HepG2 (cell line): ENCODE data around the gene TOMM7. TPM values are rescaled to one million over a fixed set of nuclear protein-coding genes. Genes with fewer than 3 reads are reported as not detected.

Source experiments
- CBFB ChIP-seq: sonication (generic); formaldehyde crosslinking; IDR thresholded peaks from 2 replicates; pipeline ENCODE4 v1.4.0; 2020; ENCODE audit warnings: missing genetic modification reagents
- CBX5 ChIP-seq: sonication (generic); formaldehyde crosslinking; IDR thresholded peaks from 2 replicates; pipeline ENCODE4 v1.4.0; 2020; ENCODE audit warnings: missing genetic modification reagents, borderline replicate concordance
- FOXJ3 ChIP-seq: sonication (generic); formaldehyde crosslinking; IDR thresholded peaks from 2 replicates; pipeline ENCODE4 v1.4.0; 2020; ENCODE audit warnings: missing genetic modification reagents, mild to moderate bottlenecking, borderline replicate concordance
- HNF4G ChIP-seq, 2 experiments: sonication (generic) in 1 of 2; formaldehyde crosslinking in 1 of 2; IDR thresholded peaks; 2 replicates each; pipeline versions ENCODE4 v1.4.0 to v1.6.1; 2011 to 2020; ENCODE audit warnings: borderline replicate concordance in 2 of 2, low read depth in 2 of 2, mild to moderate bottlenecking in 2 of 2, low read length in 1 of 2, missing genetic modification reagents in 1 of 2, moderate library complexity in 1 of 2
- KAT7 ChIP-seq: IDR thresholded peaks from 2 replicates; pipeline ENCODE4 v1.6.1; 2018; ENCODE audit warnings: borderline replicate concordance, missing compliant biosample characterization
- KLF11 ChIP-seq: IDR thresholded peaks from 2 replicates; pipeline ENCODE4 v1.6.1; 2016; ENCODE audit warnings: missing compliant biosample characterization
- KMT2A ChIP-seq: sonication (generic); formaldehyde crosslinking; IDR thresholded peaks from 2 replicates; pipeline ENCODE4 v1.4.0; 2020; ENCODE audit warnings: missing genetic modification reagents
- POGZ ChIP-seq: sonication (generic); formaldehyde crosslinking; IDR thresholded peaks from 2 replicates; pipeline ENCODE4 v1.4.0; 2020; ENCODE audit warnings: mild to moderate bottlenecking, missing genetic modification reagents
- SATB2 ChIP-seq: sonication (generic); formaldehyde crosslinking; IDR thresholded peaks from 2 replicates; pipeline ENCODE4 v1.5.0; 2020; ENCODE audit warnings: missing genetic modification reagents
- TBX2 ChIP-seq: sonication (generic); formaldehyde crosslinking; IDR thresholded peaks from 2 replicates; pipeline ENCODE4 v1.5.0; 2020; ENCODE audit warnings: missing genetic modification reagents, mild to moderate bottlenecking, borderline replicate concordance
- ZNF101 ChIP-seq: sonication (generic); formaldehyde crosslinking; IDR thresholded peaks from 2 replicates; pipeline ENCODE4 v1.4.0; 2020; ENCODE audit warnings: mild to moderate bottlenecking, low read depth, missing genetic modification reagents, borderline replicate concordance
- ZNF331 ChIP-seq: sonication (generic); formaldehyde crosslinking; IDR thresholded peaks from 2 replicates; pipeline ENCODE4 v1.4.0; 2020; ENCODE audit warnings: missing genetic modification reagents
- ZNF547 ChIP-seq: sonication (generic); formaldehyde crosslinking; IDR thresholded peaks from 2 replicates; pipeline ENCODE4 v1.5.1; 2020; ENCODE audit warnings: mild to moderate bottlenecking, missing genetic modification reagents
- ZNF607 ChIP-seq: sonication (generic); formaldehyde crosslinking; IDR thresholded peaks from 2 replicates; pipeline ENCODE4 v1.5.1; 2020; ENCODE audit warnings: missing genetic modification reagents, mild to moderate bottlenecking, borderline replicate concordance
- polyA plus RNA-seq, 8 experiments: library from polyadenylated mRNA; depleted of rRNA in 3 of 8; stranded (reverse) in 7 of 8; unstranded in 1 of 8; fragments of >200 nt; fragmentation: Illumina TruSeq in 4 of 8; extraction: Trizol in 4 of 8; gene quantifications; 2 replicates each; pipeline versions ENCODE4 v1.2.1 to v1.2.3, GENCODE V29; 2011 to 2016; ENCODE audit warnings: low read depth in 4 of 8, missing spikeins in 1 of 8, mixed read lengths in 1 of 8; ENCODE audit not compliant: insufficient read depth in 1 of 8
- total RNA-seq, 5 experiments: library from RNA; depleted of rRNA; stranded (reverse); fragments of >200 nt; fragmentation: Illumina TruSeq; extraction: Trizol; gene quantifications; 2 replicates each; pipeline ENCODE4 v1.2.3, GENCODE V29; 2016; ENCODE audit warnings: low read depth in 1 of 5
- TF ChIP-seq, protein P1 (sequence below), 2 experiments: IDR thresholded peaks; 2 replicates each; pipeline ENCODE4 v1.6.1; 2011 to 2012; ENCODE audit warnings: low read length in 2 of 2, borderline replicate concordance in 1 of 2, low read depth in 1 of 2, mild to moderate bottlenecking in 1 of 2, moderate library complexity in 1 of 2
- TF ChIP-seq, protein P2 (sequence below): sonication (generic); formaldehyde crosslinking; IDR thresholded peaks from 2 replicates; pipeline ENCODE4 v1.8.1; 2022; ENCODE audit warnings: low read depth, mild to moderate bottlenecking, missing genetic modification reagents
- TF ChIP-seq, protein P3 (sequence below): sonication (generic); formaldehyde crosslinking; IDR thresholded peaks from 2 replicates; pipeline ENCODE4 v1.4.0; 2020; ENCODE audit warnings: mild to moderate bottlenecking, low read depth, missing genetic modification reagents
- TF ChIP-seq, protein P4 (sequence below): sonication (generic); formaldehyde crosslinking; IDR thresholded peaks from 2 replicates; pipeline ENCODE4 v1.4.0; 2020; ENCODE audit warnings: low read depth, mild to moderate bottlenecking, missing genetic modification reagents

The TOMM7 gene
- total and polyA plus RNA-seq, 2 of the 13 experiments (the other 11 are each of a cell fraction or from before 2014, with no cell fraction given) = 251 to 369 TPM

DNA sequence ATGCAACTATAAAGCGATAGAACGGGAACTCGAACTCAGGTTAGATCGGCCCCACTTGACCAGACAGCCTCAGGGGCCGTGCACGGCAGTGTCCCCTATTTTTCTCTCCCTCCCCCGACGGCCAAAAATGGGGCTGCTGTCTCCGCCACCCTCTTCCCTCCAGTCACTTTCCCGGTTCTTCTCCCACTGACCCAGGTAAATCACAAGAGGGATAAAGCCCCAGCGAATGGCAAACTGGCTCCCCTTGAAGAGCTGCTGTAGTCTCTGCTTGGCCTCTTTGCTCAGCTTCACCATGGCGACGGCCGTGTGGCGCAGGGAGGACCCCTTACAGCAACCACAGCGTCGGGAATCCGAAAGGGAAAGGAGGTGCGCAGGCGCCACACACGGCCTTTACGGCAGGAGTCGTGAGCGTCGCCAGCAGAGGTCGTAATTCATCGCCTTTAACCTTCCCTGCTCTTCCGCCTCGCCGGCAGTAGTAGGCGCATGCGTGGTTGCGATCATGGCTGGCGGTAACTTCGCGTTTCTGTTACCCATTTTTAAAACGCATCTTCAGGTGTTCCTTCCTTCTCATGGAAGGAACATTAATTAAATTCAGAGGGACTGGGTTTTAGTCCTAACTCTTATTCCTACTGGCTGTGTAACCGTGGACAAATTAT lies at the start of gene TOMM7 (continued):
- TF ChIP-seq, protein P1, sequence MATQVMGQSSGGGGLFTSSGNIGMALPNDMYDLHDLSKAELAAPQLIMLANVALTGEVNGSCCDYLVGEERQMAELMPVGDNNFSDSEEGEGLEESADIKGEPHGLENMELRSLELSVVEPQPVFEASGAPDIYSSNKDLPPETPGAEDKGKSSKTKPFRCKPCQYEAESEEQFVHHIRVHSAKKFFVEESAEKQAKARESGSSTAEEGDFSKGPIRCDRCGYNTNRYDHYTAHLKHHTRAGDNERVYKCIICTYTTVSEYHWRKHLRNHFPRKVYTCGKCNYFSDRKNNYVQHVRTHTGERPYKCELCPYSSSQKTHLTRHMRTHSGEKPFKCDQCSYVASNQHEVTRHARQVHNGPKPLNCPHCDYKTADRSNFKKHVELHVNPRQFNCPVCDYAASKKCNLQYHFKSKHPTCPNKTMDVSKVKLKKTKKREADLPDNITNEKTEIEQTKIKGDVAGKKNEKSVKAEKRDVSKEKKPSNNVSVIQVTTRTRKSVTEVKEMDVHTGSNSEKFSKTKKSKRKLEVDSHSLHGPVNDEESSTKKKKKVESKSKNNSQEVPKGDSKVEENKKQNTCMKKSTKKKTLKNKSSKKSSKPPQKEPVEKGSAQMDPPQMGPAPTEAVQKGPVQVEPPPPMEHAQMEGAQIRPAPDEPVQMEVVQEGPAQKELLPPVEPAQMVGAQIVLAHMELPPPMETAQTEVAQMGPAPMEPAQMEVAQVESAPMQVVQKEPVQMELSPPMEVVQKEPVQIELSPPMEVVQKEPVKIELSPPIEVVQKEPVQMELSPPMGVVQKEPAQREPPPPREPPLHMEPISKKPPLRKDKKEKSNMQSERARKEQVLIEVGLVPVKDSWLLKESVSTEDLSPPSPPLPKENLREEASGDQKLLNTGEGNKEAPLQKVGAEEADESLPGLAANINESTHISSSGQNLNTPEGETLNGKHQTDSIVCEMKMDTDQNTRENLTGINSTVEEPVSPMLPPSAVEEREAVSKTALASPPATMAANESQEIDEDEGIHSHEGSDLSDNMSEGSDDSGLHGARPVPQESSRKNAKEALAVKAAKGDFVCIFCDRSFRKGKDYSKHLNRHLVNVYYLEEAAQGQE (IDR thresholded peaks at IDR 0.05; ENCODE audit: borderline replicate concordance in 1 of 2, low read depth in 1 of 2, low read length in 2 of 2) = peak in 1 of 2 experiments; percentile 68; a peak in 1 of 4 replicates
- TF ChIP-seq FOXJ3 (CRISPR knock-in tag) (peak; percentile 6; the same call in 1 of the 2 replicates), HNF4G (IDR thresholded peaks at IDR 0.05; ENCODE audit: borderline replicate concordance, low read depth, low read length) (no peak), HNF4G (CRISPR knock-in tag; IDR thresholded peaks at IDR 0.05; ENCODE audit: borderline replicate concordance, low read depth) (no peak), SATB2 (CRISPR knock-in tag) (0 out of 2 replicates have a peak, but pooled peaks have one; percentile 53), KMT2A (CRISPR knock-in tag) (peak; percentile 95), ZNF331 (CRISPR knock-in tag) (peak; percentile 67), ZNF607 (CRISPR knock-in tag) (0 out of 2 replicates have a peak, but pooled peaks have one; percentile 21), CBX5 (CRISPR knock-in tag) (peak; percentile 48; the same call in 1 of the 2 replicates), POGZ (CRISPR knock-in tag) (peak; percentile 83), KLF11 (CRISPR knock-in tag) (0 out of 2 replicates have a peak, but pooled peaks have one; percentile 80), TBX2 (CRISPR knock-in tag) (peak; percentile 70; the same call in 1 of the 2 replicates), ZNF547 (CRISPR knock-in tag) (peak; percentile 70), KAT7 (CRISPR knock-in tag) (peak; percentile 54; the same call in 1 of the 2 replicates), CBFB (CRISPR knock-in tag) (peak; percentile 84), ZNF101 (CRISPR knock-in tag) (no peak; the same call in 1 of the 2 replicates)
- TF ChIP-seq, protein P2, sequence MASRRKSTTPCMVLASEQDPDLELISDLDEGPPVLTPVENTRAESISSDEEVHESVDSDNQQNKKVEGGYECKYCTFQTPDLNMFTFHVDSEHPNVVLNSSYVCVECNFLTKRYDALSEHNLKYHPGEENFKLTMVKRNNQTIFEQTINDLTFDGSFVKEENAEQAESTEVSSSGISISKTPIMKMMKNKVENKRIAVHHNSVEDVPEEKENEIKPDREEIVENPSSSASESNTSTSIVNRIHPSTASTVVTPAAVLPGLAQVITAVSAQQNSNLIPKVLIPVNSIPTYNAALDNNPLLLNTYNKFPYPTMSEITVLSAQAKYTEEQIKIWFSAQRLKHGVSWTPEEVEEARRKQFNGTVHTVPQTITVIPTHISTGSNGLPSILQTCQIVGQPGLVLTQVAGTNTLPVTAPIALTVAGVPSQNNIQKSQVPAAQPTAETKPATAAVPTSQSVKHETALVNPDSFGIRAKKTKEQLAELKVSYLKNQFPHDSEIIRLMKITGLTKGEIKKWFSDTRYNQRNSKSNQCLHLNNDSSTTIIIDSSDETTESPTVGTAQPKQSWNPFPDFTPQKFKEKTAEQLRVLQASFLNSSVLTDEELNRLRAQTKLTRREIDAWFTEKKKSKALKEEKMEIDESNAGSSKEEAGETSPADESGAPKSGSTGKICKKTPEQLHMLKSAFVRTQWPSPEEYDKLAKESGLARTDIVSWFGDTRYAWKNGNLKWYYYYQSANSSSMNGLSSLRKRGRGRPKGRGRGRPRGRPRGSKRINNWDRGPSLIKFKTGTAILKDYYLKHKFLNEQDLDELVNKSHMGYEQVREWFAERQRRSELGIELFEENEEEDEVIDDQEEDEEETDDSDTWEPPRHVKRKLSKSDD = 0 out of 2 replicates have a peak, but pooled peaks have one; percentile 36
- TF ChIP-seq, protein P3, sequence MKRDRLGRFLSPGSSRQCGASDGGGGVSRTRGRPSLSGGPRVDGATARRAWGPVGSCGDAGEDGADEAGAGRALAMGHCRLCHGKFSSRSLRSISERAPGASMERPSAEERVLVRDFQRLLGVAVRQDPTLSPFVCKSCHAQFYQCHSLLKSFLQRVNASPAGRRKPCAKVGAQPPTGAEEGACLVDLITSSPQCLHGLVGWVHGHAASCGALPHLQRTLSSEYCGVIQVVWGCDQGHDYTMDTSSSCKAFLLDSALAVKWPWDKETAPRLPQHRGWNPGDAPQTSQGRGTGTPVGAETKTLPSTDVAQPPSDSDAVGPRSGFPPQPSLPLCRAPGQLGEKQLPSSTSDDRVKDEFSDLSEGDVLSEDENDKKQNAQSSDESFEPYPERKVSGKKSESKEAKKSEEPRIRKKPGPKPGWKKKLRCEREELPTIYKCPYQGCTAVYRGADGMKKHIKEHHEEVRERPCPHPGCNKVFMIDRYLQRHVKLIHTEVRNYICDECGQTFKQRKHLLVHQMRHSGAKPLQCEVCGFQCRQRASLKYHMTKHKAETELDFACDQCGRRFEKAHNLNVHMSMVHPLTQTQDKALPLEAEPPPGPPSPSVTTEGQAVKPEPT (CRISPR knock-in tag) = 0 out of 2 replicates have a peak, but pooled peaks have one; percentile 43
- TF ChIP-seq, protein P4, sequence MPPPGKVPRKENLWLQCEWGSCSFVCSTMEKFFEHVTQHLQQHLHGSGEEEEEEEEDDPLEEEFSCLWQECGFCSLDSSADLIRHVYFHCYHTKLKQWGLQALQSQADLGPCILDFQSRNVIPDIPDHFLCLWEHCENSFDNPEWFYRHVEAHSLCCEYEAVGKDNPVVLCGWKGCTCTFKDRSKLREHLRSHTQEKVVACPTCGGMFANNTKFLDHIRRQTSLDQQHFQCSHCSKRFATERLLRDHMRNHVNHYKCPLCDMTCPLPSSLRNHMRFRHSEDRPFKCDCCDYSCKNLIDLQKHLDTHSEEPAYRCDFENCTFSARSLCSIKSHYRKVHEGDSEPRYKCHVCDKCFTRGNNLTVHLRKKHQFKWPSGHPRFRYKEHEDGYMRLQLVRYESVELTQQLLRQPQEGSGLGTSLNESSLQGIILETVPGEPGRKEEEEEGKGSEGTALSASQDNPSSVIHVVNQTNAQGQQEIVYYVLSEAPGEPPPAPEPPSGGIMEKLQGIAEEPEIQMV (CRISPR knock-in tag) = peak; percentile 72; the same call in 1 of the 2 replicates
